NAMALWA (cell line): ENCODE results near the gene ATF7IP.

ENCODE experiments used
- DNase-seq: peaks from one replicate; pipeline ENCODE4 v3.0.0-alpha.2; 2015; ENCODE audit warnings: low spot score

The ATF7IP gene

DNA sequence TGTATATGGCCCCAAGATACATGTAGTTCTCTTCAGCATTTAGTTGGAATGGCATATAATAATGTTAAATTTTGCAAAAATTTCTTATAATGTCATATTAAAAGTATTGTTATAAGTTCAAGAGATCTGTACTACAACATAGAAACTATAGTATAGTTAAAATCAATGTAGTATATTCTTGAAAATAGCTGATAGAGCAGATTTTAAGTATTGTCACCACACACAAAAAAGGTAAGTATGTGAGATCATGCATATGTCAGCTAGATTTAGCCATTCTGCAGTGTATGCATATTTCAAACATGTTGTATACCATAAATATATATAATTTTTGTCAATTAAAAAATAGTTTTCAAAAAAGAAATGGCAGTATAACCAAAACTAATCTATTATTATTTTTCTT, 115.7 kb downstream of the ATF7IP start:
- DNase-seq: no peak

DNA sequence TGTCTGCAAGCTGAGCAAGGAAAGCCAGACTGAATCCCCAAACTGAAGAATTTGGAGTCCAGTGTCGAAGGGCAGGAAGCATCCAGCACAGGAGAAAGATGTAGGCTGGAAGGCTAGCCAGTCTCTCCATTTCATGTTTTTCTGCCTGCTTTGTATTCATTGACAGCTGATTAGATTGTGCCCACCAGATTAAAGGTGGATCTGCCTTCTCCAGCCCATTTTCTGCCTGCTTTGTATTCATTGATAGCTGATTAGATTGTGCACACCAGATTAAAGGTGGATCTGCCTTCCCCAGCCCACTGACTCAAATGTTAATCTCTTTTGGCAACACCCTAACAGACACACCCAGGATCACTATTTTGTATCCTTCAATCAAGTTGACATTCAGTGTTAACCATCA, 116.9 kb downstream of the ATF7IP start:
- no peak for DNase-seq

DNA sequence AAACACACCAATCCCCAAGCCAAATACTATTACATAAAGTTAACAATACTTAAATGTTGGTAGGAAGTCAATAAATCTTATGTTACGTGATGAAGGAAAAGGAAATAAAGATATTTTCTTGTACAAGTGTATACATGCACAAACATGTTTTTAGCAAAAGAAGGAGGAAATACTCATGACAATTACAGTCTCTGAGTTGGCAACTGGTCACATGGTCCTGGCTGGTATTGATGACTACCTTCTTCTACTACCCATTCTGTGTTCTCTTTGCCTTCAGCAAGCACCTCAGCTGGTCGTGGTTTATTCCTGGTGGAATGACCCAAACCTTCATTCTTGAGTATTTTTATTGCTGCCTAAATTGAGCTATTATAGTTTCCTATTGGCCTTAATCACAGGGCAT, 117.4 kb downstream of the ATF7IP start:
- DNase-seq: no peak

DNA sequence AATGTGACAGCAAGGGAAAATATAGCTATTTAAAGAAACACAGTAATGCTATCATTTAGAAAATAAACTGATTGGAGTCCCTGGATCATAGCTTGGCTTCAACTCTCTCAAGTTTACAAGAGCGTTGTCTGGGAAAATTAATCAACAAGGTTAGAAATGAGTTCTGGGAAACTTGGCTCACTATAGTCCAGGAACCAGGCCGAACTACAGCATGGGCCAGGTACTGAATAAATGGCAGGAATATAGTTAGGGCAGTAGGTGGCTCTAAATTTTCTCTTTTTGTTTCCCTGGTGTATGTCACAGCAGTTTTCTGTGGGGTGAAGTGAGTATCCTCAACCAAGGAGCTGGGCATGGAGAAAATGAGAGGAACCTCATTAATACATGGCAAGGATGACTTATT, 129.8 kb downstream of the ATF7IP start:
- DNase-seq: no peak

DNA sequence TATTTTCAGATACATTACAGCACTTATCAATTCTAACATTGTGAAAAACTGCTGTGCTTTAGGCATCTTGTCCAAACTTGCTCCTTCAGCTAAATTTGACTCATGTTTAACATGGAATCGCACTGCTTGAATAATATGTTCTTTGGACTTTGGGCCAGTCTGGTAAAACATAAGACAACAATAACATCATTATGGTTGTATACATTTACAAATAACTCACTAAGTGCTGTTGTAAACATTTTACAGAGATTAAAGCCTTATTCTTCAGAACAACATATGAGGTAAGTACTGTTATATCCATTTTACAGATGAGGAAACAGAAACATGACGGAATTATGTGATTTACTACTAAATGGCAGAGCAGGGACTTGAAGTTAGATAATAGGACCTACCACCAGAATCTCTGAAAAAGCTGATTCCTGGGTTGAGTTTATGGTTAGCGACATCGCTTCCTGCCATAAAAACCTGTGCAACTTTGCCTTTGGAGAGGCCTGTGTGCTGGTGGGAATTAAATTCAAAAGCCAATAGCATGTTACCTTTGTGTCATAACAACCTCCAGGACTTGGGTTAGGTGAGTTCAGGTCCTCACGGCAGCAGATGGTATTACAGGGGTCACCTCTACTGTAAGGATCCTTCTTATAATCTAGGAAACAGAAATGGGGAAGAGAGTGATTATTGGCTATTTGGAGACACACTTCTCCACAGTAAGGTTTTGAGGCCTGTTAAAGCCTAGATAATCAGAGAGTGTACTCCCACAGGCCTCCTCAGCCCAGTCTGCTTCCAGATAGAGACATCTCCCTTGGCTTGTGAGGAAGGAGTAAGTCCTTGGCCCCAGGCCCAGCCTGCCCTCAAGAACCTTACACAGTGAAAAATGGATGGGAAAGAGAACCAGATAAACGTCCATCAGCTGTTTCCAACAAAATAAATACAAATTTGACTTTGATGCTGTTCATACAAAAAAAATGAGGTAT, 140.4 kb downstream of the ATF7IP start:
- DNase-seq: no peak

DNA sequence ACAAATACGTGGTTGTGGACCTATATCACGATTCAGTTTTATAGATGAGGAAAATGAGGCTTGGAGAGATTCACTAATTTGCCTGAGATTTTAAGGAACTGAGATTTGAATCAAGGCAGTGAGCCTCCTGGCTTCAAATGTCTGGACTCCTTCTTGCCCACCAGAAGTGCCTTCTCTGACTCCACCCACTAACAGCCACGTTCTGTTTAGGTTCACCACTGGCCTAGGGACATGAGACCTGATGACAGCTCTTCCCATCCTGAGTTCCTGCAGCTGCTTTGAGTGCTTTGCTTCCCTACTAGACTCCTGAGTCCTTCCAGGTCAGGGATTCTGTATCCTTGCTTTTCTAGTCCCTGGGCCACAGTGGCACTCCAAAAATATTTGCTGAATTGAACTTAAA, 145.1 kb downstream of the ATF7IP start:
- DNase-seq: no peak

DNA sequence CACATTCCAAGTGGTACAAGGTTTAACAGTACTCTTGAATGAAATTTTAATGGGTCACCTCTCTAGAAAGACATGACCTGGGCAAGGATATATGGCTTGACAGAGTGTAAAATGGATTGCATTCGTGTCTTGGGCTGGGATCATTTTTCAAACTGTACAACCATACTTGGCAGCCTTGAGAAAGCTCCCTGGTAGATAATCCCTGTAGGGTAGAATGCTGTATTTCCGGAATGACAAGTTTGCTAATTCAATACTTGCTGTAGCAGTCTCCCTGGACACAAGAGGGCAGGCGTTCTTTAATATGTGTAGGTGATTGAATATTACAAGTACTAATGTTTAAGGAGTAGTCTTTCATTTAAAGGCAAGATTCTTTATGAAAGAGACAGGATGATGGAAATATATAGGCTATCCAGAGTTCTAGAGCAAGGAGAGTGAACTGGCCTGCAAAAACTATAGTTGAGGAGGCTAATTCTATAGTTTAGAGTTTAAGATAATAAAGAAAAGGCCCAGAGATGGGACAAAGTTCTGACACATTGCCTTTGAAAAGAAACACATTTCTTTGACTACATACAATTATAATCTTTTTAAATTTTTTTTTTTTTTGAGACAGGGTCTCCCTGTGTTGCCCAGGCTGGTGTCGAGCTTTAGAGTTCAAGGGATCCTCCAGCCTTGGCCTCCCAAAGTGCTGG, 148.8 kb downstream of the ATF7IP start:
- DNase-seq: peak; percentile 60

DNA sequence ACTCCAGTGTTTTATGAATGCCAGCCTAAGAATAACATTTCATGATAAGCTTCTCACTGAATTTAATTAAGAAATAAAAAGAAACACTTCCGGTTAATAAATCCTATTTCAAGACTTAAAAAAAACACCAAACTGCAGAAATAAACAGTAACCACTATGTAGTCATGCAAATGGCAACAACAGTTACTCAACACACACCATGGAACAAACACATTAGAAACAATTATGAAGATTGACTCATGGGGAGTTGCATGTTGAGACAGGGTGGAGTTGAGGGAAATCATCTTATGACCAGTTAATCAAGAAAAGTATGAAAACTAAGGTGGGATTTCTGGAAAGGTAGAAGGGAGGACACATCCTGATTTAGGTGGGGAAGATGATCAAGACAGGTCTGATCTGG, 149.5 kb downstream of the ATF7IP start:
- no peak for DNase-seq

DNA sequence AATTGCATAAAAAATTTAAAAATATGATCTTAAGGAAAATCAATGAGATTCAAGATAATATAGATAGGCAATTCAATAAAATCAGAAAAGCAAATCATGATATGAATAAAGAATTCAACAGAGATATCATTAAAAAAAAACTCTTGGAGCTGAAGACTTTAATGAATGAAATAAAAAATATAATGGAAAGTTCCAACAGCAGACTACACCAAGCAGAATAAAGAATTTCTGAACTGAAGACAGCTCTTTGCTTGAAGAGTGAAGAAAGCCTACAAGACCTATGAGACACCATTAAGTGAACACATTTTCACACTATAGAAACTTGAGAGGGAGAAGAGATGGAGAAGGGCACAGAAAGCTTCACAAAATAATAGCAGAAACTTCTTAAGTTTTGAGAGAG, 156.3 kb downstream of the ATF7IP start:
- no peak for DNase-seq

DNA sequence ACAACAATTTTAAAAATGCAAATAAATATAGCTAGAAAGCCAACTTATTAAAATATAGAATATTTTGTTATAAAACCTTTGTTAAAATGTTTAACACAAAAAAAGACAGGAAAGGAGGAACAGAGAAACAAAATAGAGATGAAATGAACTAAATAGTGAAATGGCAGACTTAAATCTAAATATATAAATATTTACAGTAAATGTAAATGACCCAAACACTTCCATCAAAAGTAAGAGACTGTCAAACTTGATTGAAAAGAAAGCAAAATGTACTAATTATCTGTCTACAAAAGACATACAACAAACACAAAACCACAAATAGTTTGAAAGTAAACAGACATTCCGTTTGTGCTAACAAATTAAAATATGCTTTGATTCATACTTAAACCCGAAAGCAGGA, 160.5 kb downstream of the ATF7IP start:
- DNase-seq: no peak

DNA sequence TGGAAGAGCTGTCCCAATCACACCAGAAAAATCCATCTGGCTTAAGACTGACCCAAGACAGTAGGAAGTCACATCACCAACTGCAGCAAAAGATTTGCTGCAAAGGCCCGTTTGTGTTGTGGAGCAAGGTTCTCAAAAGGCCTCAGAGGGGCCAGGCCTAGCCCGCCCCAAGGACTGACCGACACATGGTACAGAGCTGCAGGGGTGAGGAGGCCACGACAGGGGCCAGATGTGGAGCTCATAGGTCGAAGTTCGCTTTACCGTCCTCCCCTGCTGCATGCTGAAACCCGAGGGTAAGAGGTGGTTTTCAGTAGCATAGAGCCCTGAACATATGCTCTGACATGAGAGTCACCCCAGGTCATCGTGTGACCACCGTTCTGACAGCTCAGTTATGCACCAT, 166.7 kb downstream of the ATF7IP start:
- no peak for DNase-seq

DNA sequence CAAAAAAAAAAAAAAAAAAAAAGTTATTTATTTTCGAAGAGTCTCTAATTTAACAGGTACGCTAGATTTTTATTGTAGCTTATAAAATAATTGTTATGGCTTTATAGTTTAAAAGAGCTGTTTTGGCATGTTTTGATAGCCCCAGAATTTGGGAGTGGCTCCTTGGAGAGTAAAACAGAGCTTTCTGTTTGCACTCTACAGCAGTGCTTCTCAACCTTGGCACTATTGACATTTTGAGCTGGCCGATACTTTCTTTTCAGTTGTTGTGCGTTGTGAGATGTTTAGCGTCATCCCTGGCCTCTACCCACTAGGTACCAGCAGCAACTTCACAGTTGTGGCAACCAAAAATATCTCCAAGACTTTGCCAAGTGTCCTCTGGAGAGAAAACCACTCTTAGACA, 171.6 kb downstream of the ATF7IP start:
- DNase-seq: no peak

DNA sequence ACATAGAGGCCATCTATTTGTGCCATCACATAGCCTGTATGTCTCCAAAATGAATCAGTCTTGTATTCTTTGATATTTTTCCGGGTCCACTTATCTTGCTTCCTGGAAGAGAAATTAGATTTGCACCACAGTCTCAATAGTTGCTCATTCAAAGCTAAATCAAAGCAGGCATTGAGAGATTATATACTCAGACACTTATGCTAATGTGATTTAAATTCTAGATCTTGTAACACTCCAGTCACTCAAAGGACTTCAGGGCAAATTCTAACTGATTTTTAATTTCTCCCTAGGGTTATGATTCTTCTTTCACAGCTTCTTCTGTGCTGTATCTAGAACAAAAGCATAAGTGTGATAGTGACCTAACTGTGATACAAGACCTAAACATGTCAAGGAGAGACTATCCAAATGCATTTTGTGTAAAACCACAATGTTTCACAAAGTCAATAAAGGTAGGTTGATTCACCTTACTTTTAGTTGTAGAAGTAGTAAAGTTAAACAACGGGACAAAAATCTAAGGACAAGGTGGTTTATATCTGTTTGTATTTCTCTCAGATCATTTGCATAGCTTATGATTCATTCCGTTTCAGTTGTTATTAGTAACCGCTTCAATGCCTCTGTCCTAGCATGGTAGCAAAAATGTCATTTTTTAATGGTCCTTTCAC, 175.4 kb downstream of the ATF7IP start:
- DNase-seq: no peak

DNA sequence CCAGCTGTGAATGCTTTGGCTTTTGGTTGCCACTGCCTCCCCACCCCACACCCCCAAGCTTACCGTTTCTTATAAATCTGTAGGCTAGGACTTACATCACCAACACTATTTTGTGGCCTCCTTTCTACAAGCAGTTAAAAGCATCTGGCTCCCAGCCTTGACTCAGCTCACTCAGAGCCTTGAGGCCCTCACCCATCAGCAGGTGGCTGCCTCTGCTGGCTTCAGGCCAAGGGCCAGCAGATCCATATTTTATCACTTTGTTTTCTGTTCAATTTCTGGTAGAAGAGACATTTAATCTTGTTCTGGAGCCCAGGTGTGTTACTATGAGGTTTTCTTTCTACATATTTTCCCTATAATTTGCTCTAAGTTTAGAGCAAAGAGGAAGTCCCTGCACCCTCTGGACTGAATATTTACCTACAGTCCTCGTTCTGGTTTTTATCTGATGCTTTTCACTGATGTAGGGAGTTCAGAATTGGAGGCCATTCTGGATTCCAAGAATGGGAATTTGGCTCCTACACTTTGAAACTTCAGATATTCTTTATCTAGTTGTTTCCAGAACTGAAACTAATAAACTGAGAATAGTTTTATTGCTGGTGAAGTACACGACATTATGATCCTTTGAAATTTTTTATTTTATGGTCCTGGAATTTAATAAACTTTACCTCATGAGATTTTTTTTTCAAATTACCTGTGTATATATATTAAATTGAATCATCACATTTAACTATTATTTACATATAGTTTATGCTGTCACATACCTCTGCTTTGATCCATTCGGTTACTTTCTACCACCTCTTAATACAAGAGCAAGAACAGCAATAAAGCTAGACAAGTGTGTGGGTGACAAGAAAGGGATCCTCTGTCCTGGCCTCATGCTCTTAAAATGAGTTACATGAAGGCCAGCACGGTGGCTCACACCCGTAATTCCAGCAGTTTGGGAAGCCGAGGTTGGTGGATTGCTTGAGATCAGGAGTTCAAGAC, 180.0 kb downstream of the ATF7IP start:
- no peak for DNase-seq

DNA sequence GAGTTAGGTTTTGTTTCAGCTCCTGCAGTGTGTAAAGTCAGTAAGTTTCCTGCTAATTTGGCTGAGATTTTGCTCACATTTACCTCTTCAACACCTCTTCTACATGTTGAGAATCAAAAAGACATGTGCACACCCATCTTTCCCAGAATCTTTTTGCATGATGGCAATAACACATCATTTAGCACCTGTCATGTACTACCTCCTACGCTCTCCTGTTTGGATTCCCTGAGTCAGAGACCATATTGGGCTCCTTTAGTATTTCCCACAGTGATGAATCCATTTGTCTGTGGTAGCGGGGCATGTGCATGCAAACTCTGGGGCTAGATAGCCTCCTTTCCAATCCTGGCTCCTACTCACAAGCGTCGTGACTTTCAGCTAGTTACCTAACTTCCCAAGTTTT, 182.1 kb downstream of the ATF7IP start:
- no peak for DNase-seq

DNA sequence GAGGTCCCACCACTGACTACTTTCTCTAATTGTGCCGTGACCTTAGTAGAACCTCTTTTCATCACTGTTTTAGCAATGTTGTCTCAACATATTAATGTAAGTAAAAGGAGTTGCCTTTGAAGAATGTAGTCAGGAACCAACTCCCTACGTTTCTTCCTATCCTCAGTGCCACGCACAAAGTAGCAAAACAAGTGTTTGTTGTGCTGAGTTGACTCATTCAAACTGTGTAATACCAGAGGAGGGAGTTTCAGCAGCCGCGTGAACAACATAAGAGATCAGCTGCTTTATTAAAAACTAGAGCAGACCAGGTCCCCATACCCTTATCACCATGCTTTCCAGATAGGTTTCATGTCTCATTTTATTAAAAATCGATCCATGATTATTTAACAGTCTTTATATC, 183.1 kb downstream of the ATF7IP start:
- DNase-seq: no peak
